Amniotic stem cell (primary cell): ENCODE results near the gene FCHSD2.
"Not testable (repeated sequence)": the region's sequence is repeated elsewhere in the genome, so short reads cannot be mapped to it uniquely, and the experiment has no call there.

Experiments
- DNase-seq: peaks from one replicate; lab custom pipeline; 2025; lab: John Stamatoyannopoulos, UW

FCHSD2 gene

GRCh38 chr11:72833811-72834493 is 308.2 kb downstream of the FCHSD2 start:
- DNase-seq = no peak

- no peak for DNase-seq
Observed at GRCh38 chr11:72833083-72833733, 308.9 kb downstream of the FCHSD2 start.

DNA sequence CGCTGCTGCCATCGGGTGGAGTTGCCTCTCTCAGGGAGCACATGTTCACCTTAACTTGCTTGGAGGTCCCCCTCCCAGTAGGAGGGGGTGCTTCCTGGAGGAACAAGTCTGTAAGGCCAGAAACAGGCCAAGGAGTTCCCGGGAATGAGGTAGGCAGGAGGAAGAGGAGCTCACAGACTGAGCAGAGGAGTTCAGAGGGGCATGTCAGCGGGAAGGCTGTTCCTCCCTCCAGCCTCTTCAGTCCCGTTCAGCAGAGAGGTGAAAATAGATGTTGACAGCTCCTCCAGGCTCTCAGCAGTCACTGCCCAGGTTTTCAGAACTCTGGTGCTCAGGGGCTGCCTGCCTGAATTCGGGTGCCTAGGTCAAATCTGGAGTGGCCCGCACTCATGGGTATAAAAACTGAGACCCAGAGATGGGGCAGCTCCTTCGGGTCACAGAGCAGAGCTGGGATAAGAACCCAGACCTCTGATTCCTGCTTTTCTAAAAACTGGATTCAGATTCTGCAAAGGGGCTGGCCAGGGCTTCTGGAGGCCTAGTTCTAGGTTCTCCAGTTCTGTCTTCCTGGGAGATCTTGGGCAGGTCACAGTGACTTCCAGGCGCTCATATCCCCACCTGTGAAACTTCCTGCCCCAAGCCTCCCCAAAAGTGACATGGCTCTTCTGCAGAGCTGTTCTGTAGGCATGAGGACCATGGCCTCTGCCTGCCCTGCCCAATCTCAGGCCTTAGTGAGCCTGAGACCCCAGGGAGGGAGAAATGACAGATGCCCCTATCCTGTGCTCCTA is 309.6 kb downstream of the FCHSD2 start:
- DNase-seq = no peak

GRCh38 chr11:72831521-72832300 is 310.4 kb downstream of the FCHSD2 start:
- DNase-seq = peak; percentile 34

DNA sequence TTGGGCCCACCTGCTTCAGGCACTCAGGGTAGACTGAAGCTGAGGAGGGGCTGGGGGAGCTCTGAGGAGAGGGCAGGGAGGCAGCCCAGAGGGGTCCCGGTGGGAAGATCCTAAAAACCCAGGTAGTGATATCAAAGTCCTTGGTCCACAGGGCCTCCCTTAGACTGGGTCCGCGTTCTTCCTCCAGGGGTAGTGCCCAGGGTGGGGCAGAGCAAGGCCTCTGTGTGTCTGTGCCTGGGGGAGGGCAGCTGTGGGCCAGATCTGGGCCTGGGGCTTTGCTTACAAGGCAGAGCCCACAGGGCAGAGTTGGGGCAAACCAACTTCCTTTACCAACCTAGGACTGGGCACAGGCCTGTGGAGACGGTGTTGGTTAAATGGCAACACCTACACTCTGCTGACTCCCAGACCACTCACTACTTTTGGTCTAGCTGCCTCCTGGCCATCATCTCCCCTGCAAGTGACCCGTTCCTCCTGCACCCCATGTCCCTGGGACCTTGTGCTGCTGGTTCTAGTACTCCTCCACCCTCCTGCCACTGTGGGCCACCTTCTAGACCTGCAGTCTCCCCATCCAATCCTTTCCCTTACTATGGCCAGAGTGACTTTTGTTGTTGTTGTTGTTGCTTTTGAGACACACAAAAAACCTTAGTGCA is 312.1 kb downstream of the FCHSD2 start:
- no peak for DNase-seq

DNA sequence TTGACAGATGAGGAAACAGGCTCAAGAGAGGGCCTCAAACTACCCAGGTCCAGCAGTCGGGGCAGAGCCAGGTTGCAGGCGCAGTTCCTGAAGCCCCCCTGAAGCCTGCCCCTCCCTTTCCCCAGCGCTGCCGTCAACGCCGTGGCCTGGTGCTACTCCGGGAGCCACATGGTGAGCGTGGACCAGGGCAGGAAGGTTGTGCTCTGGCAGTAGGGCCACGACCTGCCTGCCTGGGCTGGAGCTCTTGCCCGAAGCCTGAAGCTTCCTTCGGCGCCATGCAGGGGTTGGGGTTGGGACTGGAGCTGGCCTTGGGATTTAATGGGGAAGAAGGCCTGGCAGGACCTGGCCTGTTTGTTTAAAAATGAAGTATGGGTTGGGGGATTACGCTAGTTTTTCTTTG is 312.9 kb downstream of the FCHSD2 start:
- DNase-seq = no peak

- no peak for DNase-seq
Observed at GRCh38 chr11:72828692-72829101, 313.4 kb downstream of the FCHSD2 start.

DNA sequence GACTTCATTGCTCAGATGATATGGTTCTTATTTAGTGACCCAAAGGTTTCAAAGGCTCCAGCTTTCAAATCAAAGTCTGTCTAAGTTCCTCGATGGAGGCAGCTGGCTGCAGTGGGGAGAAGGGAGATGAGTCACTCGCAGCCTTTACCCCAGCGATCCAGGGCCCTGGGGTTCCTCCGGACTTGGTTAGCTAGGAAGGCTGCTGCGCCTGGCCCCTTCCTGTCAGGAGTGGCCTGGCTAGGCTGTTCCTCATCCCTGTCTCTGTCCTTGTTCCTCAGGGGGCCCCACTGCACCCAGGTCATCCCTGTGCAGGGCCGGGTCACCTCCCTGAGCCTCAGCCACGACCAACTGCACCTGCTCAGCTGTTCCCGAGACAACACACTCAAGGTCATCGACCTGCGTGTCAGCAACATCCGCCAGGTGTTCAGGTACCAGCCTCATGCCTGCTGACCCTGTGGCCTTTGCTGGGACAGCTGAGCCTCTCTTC is 314.0 kb downstream of the FCHSD2 start:
- DNase-seq = no peak

DNA sequence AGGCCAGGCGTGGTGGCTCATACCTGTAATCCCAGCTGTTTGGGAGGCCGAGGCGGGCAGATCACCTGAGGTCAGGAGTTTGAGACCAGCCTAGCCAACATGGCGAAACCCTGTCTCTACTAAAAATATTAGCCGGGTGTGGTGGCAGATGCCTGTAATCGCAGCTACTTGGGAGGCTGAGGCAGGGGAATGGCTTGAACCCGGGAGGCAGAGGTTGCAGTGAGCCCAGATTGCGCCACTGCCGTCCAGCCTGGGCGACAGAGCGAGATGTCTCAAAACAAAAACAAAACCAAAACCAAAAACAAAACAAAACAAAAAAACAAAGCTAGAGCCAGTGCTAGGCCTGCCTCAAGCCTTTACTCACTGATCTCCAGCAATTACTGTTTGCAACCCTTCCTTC is 314.5 kb downstream of the FCHSD2 start:
- DNase-seq = not testable (repeated sequence)

DNA sequence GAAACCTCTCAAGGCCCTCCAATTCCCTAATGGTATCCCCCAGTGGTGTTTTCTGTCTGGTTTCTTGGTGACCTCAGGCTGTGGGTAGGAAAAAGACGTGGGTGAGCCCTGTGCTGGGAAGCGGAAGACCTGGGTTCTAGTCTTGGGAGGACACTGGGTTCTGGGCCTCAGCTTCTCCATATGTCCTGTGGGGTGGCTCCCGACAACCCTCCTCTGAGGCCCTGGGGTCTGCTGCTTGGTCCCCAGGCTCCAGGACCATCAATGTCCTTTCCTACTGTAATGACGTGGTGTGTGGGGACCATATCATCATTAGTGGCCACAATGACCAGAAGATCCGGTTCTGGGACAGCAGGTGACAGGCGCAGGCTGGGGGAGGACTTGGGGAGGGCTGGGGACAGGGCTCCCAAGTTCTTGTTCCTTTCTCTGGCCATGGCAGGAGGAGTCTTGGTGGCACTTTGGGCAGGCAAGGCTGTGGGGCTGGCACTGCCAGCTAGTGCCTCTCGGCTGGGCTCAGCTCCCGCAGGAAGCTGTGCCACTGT is 315.1 kb downstream of the FCHSD2 start:
- no peak for DNase-seq

DNA sequence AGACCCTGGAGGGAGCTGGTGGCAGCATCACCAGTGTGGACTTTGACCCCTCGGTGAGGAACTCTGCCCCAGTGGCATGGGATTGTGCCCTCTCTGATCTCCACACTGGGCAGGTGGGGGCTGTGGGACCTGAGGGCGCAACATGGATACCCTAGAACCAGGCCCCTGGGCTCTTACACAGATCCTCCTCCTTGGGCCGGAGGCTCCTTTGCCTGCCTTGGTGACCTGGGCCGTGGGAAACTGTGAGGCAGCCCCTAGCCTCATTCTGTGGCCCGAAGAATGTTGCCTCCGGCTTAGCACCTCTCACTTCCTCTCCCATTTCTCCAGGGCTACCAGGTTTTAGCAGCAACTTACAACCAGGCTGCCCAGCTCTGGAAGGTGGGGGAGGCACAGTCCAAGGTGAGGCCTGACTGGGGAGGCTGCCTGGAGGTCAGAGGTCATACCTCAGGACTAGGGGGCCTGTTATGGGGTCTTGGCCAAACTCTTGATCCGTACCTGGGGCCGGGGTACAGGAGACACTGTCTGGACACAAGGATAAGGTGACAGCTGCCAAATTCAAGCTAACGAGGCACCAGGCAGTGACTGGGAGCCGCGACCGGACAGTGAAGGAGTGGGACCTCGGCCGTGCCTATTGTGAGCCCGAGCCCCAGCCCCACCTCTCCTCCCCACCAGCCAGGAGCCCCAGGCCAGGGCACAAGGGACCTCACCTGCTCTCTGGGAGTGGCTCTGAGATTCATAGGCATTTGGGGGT is 315.8 kb downstream of the FCHSD2 start:
- DNase-seq = no peak

DNA sequence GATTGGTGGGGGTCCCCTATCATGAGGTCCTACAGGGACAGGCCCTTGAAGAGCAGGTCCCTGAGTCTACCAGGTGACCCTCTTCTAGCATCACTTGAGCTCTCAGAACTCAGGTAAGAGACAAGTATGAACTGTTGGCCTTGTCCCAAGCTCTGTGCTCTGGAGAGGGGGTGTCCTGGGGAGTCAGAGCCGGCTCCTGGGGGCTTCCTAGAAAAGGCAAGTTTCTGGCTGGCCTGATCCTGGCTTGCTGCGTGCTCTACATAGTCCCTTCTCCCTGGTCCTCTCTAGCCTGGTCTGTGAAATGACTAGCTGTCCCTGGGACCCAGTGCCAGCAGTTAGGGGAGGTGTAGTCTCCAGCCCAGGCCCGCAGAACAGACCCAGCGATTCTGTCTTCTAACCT is 316.5 kb downstream of the FCHSD2 start:
- DNase-seq = no peak

GRCh38 chr11:72824811-72825505 is 317.2 kb downstream of the FCHSD2 start:
- no peak for DNase-seq

GRCh38 chr11:72824020-72824419 is 318.1 kb downstream of the FCHSD2 start:
- DNase-seq = no peak

DNA sequence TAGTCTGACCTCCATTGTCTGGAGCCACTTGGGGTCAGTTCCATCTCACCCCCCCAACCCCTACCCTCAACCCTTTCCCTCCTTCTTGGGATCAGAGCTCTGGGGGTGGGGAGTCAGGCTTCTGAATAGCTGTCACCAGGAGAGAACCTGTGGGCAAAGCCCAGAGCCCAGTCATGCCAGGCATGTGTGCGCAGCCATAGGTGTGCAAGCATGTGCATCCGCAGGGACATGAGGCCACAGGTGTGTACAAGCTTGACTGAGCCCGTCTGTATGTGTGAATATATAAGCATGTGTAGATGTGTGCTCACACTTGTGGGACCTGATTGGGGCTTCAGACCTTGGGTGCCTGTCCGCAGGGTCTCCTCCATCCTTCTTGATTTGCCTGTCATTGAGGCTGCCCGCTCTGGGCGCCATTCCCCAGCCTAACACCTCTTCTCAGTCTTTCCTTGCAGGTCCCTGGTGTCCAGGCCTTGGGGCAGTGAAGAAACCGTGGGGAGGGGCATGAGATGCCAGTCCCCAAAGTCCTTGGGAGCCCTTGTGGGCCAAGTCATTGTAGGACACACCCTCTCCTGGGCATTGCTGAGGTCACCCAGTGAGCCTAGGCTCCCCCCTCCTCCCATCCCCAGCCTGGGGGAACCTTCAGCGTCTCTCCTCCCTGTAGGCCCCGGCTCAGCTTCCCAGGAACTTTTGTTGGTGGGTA is 318.9 kb downstream of the FCHSD2 start:
- no peak for DNase-seq

GRCh38 chr11:72821920-72822799 is 320.0 kb downstream of the FCHSD2 start:
- DNase-seq = peak; percentile 65

GRCh38 chr11:72821221-72821919 is 320.7 kb downstream of the FCHSD2 start:
- no peak for DNase-seq
